HG02981 (cell line): Measurements from ENCODE around the gene NAP1L4.
"Not testable (repeated sequence)": the region's sequence is repeated elsewhere in the genome, so short reads cannot be mapped to it uniquely, and the experiment has no call there.

Source experiments
- ATAC-seq: cut with Tn5 transposase; IDR thresholded peaks from one replicate; pipeline ENCODE4 v1.9.1; 2021; ENCODE audit warnings: mild to moderate bottlenecking, moderate library complexity; ENCODE audit not compliant: unreplicated experiment

Gene NAP1L4

GRCh38 chr11:2940147-2940920, 51.8 kb downstream of the NAP1L4 start:
- no peak for ATAC-seq

GRCh38 chr11:2938458-2939418, 53.4 kb downstream of the NAP1L4 start:
- ATAC-seq: not testable (repeated sequence)

- not testable (repeated sequence) for ATAC-seq
Observed at GRCh38 chr11:2937641-2938457, 54.3 kb downstream of the NAP1L4 start.

- ATAC-seq: no peak
Observed at GRCh38 chr11:2934611-2935239, 57.4 kb downstream of the NAP1L4 start.

GRCh38 chr11:2934021-2934550, 58.0 kb downstream of the NAP1L4 start:
- no peak for ATAC-seq

- no peak for ATAC-seq
Observed at GRCh38 chr11:2933375-2934020, 58.6 kb downstream of the NAP1L4 start.

GRCh38 chr11:2932850-2933251, 59.3 kb downstream of the NAP1L4 start:
- ATAC-seq: no peak

- no peak for ATAC-seq
Observed at GRCh38 chr11:2931771-2932738, 60.1 kb downstream of the NAP1L4 start.

GRCh38 chr11:2931420-2931746, 60.7 kb downstream of the NAP1L4 start:
- no peak for ATAC-seq

GRCh38 chr11:2930704-2931419, 61.3 kb downstream of the NAP1L4 start:
- no peak for ATAC-seq

- ATAC-seq: no peak
Observed at GRCh38 chr11:2929950-2930703, 62.0 kb downstream of the NAP1L4 start.

- no peak for ATAC-seq
Observed at GRCh38 chr11:2929531-2929949, 62.6 kb downstream of the NAP1L4 start.

- no peak for ATAC-seq
Observed at GRCh38 chr11:2928605-2929530, 63.3 kb downstream of the NAP1L4 start, which contains the start of gene PHLDA2. Gene PHLDA2, minus strand, starts transcription at chr11:2929420. Its CDS starts 56 bp downstream, at chr11:2929364.

- ATAC-seq: no peak
Observed at GRCh38 chr11:2927851-2928604, 64.1 kb downstream of the NAP1L4 start.

- ATAC-seq: no peak
Observed at GRCh38 chr11:2927121-2927800, 64.9 kb downstream of the NAP1L4 start.
